Upper lobe of left lung (tissue), 4 donors: ENCODE measurements around the gene FARP1.

Experiments used
- CTCF ChIP-seq, 6 experiments: fragments of 450-650 bp in 4 of 6; fragments of 200-600 bp in 2 of 6; sonication (generic) in 2 of 6; IDR thresholded peaks; one replicate each; pipeline ENCODE4 v1.5.1; 2016 to 2019; ENCODE audit warnings: antibody characterized with exemption in 6 of 6
- POLR2A ChIP-seq, 4 donors: fragments of 450-650 bp; IDR thresholded peaks; one replicate each; pipeline ENCODE4 v1.5.1; 2016 to 2017; ENCODE audit warnings: antibody characterized with exemption in 4 of 4, mild to moderate bottlenecking in 2 of 4

GRCh38 chr13:98147521-98147920 is 4.6 kb downstream of the FARP1 start:
- TF ChIP-seq CTCF (IDR thresholded peaks at IDR 0.05) = no peak
- no peak for TF ChIP-seq POLR2A (IDR thresholded peaks at IDR 0.05)
